Muscle of arm (tissue), 12 donors: Measurements from ENCODE around the gene KRTAP10-8. TPM values are rescaled to one million over a fixed set of nuclear protein-coding genes. Genes with fewer than 3 reads are reported as not detected.
"Not testable (repeated sequence)": the region's sequence is repeated elsewhere in the genome, so short reads cannot be mapped to it uniquely, and the experiment has no call there.

Source experiments
- DNase-seq: peaks from one replicate; pipeline ENCODE4 v3.0.0-alpha.2; 2013
- polyA plus RNA-seq, 12 donors: library from polyadenylated mRNA; unstranded; fragments of 120-200 nt; gene quantifications; one replicate each; pipeline ENCODE4 v1.2.1, GENCODE V29; 2013; ENCODE audit not compliant: insufficient read length in 12 of 12

The KRTAP10-8 gene
- polyA plus RNA-seq, 12 donors, result 0.25 TPM; not detected in 11

DNA sequence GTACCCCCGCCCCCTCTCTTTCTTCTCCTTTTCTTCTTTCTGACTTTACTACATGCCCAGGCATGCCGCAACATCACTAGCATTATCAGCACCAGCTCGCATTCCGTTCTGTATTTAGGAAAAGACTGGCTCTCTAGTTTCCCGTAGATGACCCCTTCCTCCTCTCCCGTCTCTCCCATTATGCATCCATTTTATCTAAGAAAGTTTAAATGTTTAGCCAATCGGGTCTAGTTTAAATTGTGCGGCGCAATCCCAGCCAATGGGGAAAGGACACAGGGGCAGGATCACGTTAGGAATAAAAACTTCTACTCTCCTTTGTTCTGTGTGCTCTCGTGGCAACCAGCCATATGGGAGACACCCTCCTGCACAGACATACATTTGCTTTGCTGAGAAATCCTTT is 13.8 kb upstream of the KRTAP10-8 start:
- DNase-seq, result no peak

DNA sequence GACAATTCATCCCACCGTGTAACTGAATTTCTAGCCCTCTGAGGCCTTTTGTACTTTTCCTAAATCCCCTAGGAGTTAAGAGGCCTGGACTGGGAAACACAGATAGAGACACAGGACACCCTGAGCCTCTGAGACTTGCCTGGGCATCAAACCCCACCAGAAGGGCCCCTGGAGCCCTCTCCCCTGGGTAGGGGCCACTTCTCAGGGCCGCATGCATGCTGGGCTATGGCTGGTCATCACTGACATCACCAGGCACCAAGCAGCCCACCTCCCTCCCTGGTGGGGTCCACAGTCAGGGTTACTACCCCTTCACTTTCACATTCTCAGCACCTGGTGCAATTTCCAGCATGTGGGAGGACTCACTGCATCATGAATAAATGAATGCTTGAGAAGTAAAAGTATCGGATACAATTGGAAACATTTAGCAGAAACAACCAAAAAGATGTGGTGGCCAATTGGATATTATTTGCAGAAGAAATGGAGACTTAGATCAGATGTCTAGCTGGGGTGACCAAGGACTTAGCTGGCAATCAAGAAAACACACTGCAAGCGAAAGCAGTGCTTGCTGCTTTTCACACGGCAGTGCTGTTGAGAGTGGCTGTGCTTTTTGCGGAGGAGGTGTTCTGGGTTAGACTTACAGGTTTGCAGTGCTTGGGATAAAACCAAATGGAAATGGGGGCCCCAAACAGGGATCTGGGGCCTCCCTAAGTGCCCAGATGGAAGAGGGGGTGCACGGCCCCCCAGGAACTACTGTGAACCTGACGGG is 12.4 kb upstream of the KRTAP10-8 start:
- DNase-seq, result no peak

DNA sequence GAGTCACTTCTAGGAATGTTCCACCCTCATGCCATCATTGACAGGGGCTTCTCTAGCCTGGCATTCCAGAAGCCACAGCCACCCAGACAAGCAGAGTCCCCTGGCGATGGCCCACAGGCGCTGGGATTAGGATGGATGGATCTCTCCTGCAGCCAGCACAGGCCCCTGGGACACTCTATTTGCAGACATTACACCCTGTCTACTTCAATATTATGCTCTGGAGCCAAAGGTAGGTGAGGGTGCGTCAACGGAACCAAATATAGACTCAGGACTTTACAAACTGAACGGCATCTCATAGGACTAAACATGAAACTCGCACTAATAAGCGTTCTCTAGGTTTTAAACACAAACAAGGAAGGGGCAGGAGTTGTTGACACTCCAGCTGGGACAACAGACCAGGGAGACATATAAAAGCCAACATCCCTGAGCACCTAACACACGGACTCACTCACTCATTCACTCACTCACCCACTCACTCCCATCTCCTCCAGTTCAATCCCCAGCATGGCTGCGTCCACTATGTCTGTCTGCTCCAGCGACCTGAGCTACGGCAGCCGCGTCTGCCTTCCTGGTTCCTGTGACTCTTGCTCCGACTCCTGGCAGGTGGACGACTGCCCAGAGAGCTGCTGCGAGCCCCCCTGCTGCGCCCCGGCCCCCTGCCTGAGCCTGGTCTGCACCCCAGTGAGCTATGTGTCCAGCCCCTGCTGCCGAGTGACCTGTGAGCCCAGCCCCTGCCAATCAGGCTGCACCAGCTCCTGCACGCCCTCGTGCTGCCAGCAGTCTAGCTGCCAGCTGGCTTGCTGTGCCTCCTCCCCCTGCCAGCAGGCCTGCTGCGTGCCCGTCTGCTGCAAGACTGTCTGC is 11.5 kb upstream of the KRTAP10-8 start, which contains the start of gene KRTAP10-7:
Gene KRTAP10-7, plus strand, starts transcription at position 480 of the 861 bp plus-strand sequence. Its CDS starts 25 bp downstream, at position 505.
- DNase-seq, result not testable (repeated sequence)

DNA sequence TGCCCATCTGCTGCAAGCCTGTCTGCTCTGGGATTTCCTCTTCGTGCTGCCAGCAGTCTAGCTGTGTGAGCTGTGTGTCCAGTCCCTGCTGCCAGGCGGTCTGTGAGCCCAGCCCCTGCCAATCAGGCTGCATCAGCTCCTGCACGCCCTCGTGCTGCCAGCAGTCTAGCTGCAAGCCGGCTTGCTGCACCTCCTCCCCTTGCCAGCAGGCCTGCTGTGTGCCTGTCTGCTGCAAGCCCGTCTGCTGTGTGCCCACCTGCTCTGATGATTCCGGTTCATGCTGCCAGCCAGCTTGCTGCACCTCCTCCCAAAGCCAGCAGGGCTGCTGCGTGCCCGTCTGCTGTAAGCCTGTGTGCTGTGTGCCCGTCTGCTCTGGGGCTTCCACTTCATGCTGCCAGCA is 10.8 kb upstream of the KRTAP10-8 start:
- not testable (repeated sequence) for DNase-seq

DNA sequence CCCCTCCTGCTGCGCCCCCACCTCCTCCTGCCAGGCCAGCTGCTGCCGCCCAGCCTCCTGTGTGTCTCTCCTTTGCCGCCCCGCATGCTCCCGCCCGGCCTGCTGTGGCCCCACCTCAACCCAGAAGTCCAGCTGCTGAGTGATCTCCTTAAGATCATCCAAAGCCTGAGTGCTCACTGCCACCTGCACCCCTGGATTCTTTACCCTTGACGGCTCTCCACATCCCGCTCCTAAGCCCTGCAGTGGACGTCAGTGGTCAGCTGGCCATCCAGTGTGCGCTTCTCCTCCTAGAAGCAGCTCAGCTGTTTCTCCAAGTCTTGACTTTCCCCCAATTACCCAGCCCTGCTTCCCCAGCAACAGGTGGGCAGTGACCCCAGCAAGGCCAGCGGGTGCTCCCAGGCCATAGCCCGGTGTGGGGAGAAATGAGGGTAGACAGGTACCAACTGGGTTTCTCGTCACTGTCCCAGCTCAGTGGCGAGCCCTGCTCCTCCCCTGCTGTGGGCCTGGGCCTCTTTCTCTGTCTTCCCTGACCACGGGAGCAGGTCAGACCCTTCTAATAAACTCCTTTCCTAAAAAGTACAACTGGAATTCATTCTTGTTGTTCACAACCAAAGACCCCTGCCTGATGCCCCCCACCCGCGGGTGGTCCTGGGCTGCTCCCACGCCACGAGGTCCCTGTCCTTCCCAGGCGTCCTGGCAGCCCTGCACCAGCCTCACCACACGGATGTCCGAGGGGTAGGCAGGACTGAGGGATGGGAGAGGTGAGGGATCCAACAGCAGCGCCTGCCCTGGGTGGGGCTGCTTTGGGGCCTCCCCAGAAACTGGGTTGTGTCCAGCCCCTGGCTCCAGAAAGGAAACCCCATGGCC is 10.1 kb upstream of the KRTAP10-8 start:
- no peak for DNase-seq

DNA sequence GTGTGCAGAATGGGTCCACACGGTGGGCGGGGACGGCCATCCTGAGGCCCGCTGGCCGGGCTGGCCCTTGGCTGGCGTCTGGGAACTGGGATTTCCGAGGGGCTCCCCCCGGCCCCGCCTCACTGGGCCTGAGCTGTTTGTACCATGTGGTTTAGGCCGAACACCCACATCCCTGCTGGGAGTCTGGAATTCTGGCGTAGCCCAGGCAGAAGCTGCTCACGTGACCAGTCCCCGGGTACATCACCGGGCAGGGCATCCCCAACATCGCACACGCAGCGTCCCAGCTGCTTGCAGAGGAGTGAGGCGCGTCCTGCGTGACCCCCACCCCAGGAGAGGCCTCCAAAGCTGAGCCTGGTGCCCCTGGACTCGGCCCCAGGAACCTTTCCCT is 9.4 kb upstream of the KRTAP10-8 start:
- DNase-seq, result no peak

DNA sequence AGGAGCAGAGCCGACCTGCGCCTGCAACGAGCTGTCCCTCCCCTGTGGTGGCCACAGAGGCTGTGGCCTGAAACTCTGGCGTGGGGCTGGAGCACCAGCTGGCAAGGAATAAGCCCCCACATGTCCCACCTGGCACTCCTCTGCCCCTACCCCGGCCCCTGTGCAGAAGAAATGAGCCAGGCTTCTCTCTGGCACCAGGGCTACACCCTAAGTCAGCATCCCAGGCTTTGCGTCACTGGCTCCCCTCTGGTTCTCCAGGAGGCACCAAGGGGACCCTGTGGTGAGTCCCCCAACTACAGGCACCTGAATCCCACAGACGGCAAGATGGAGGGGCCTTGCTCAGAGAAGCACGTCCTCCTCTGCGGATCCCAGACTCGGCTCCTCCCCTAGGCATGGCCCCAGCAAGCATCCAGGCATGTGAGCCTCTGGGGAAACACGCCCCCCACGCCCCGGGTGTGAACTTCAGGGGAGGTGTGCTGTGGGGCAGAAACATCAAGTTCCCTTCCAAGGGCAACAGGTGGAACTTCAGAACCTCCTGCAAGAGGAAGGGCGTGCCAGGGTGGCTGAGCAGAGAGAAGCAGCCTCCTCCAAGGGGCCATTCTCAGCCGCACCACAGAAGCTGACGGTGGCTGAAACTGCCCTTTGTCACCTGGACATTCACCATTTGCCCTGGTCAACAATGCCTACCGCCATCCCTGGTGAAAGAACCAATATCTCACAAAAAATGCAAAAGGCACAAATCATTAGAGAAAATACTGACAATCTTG is 8.6 kb upstream of the KRTAP10-8 start:
- DNase-seq, result no peak

DNA sequence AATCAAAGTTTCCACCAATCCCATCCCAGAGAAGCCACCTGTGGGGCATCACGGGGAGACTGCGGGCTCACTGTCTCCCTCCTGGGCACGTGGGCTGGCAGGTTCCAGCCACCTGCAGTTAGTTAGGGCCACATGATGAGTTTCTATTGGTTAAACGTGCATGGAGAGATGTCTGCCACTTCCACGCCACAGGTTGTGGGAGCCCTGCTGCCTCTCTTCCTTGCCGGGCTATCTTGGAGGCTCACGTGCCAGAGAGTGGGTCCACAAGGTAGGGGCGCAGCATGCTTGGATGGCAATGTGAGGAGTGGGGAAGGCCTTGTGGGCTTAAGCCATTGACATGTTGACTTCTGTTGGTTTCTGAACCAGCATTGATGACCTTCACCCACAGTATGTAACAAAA is 8.0 kb upstream of the KRTAP10-8 start:
- DNase-seq, result no peak

DNA sequence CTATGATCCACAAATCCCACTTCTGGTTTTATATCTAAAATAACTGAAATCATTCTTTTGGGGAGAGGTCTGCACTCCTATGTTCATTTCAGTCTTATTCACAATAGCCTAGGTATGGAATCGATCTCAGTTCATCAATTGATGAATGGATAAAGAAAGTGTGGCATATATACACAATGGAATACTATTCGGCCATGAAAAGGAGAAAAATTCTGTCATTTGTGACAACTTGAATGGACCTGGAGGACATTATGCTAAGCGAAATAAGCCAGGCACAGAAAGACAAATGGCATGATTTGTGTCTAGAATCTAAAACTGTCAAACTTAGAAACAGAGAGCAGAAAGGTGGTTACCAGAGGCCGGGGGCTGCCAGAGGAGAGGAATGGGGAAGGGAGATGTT is 5.4 kb upstream of the KRTAP10-8 start:
- no peak for DNase-seq

DNA sequence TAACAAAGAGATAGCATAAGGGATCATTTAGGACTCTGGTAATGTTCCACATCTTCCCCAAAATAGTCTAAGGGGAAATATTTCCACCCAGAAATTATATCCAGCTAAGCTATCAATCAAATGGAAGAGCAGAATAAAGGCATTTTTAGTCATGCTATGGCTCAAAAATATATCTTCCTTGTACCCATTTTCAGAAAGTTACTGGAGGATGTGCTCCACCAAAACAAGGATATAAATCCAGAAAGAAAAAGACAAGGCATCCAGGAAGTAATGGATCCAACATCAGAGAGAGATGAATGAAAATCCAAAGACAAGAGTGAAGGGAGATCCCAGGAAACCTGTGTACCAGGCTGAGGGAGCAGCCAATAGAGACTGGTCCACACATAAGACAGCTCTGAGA is 2.7 kb upstream of the KRTAP10-8 start:
- no peak for DNase-seq

DNA sequence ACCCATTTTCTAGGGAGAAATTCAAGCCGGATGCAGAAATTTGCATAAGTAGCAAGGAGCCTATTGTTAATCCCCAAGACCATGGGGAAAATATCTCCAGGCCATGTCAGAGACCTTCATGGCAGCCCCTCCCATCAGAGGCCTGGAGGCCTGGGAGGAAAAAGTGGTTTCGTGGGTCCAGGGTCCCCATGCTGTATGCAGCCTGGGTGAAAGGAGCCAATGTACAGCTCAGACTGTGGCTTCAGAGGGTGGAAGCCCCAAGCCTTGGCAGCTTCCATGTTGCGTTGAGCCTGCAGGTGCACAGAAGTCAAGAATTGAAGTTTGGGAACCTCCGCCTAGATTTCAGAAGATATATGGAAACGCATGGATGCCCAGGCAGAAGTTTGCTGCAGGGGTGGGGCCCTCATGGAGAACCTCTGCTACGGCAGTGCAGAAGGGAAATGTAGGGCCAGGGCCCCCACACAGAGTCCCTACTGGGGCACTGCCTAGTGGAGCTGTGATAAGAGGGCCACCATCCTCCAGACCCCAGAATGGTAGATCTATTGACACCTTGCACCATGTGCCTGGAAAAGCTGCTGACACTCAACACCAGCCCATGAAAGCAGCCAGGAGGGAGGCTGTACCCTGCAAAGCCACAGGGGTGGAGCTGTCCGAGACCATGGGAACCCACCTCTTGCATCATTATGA is 1.6 kb upstream of the KRTAP10-8 start:
- not testable (repeated sequence) for DNase-seq

DNA sequence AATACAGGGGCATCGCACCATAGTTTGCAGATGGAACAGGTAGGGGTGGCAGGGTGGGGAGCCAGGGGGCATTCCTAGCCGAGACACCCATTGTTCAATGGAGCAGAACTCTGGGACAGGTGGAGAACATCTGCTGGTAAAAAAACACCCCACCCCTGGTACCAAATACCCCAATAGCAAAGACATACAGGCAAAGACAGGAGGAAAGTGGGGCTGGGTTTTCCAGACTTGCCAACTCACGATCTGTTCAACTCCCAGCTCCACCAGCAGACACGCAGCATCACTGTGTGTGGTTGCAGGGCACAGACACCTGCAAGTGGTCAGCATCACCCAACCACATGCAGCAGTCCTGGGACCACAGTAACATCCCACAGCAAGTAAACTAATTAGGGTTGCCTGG is 328 bp upstream of the KRTAP10-8 start:
- DNase-seq, result no peak

DNA sequence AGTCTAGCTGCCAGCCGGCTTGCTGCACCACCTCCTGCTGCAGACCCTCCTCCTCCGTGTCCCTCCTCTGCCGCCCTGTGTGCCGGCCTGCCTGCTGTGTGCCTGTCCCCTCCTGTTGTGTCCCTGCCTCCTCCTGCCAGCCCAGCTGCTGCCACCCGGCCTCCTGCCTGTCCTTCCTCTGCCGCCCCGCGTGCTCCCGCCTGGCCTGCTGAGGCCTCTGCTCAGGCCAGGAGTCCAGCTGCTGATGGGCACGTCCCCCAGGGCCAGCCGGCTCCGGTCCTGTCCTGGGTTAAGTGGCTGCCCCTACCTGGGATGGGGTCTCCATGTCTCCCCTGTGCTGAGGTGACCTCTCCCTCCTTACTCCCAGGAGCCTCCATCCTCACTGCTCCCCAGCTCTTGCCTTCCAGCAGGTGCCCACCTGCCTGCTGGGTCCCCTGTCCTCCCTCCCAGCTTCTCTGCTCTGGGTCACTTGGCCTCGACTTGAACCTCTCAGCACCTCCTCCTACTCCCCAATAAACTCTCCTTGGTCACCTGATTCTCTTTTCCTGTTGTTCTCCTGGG is 870 bp downstream of the KRTAP10-8 start:
- no peak for DNase-seq

DNA sequence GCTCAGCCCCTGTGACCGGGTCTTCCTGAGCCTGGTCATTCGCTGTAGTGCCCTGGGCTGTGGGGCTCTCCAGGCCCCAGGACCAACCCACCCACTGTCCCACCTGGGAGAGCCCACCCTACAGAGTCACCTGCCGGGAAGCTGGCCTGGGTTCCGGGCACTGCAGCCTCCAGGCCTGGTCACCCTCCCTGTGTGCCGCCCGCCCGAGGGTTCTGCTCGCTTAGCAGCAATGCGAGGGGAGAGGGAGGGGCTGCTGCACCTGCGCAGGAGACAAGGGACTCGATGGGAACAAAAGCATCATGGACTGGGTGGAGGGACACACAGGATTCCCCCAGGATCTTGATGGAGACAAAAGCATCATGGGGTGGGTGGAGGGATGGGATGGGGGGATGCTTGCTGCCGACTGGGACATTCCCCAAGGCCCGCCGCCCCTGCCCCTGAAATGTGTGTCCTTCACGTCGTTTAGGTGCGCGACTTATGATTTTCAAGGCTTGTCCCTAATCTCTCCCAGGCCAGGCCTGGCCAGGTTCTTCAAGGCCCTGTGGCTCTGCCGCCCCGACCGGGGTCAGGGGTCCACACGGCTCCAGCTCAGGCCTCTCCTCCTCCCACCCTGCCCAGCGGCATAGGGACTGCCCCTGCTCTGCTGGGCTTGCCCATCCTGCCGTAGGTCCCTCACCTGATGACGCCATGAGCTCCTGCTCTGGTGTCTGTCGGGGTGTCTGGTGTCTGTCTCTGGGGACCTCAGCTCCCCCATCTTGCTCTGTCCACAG is 1.7 kb downstream of the KRTAP10-8 start:
- no peak for DNase-seq

DNA sequence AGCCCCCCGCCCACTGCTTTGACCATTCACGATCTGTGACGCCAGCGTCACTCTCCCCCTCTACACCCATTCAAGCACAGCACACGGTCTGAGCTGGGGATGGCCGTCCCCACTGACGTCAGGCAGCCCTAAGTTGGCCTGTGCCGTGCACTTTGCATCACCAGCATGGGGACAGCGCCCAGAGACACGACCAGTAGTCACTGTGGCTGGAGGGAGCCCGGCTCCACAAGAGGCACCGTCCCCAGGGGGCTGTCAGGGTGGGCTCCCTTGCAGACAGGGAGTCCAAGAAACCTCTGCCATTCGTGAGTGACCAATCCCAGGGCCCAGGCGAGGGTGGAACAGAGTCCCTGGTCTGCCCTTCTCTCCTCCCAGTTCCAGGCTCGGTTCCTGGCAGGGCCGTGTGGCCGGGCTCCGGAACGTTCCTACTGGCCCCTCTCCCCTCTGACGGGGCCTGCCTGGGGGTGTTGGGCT is 2.3 kb downstream of the KRTAP10-8 start:
- DNase-seq, result no peak

DNA sequence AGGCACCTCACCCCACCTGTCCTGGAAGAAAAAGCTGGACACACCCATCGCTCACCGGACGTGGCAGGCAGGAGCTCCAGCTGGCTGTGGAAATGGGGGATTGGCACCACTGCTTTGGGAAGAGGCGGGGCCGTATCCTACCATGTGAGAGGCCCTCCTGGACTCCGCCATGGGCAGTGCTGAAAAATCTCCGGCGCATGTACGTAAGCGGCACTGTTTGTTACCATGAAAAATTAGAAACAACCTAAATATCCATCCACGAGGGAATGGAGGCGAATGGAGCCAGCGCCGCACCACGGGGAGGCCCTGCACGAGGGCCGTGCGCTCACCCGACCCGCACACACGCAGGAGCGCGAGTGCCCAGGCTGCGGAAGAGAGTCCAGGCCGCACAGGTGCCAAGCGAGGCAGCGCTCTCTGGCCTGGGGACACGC is 3.1 kb downstream of the KRTAP10-8 start:
- DNase-seq, result no peak

DNA sequence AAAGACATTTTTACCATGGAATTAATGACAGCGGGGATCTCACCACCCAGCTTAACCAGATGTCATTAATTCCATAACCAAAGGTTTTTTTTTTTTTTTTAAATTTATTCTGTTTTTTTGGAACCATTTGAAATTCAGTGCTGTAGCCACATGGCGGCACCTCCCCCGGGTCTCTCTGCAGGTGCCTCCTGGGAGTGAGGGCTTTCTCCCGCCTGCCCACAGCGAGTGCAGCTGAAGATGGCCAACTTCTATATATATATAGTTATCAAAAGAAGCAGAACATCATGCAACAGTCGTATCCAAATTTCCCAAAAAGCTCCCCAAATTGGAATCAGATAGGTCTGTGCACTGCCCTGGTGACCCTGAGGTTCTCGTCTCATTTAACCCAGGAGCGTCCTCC is 3.6 kb downstream of the KRTAP10-8 start:
- no peak for DNase-seq

DNA sequence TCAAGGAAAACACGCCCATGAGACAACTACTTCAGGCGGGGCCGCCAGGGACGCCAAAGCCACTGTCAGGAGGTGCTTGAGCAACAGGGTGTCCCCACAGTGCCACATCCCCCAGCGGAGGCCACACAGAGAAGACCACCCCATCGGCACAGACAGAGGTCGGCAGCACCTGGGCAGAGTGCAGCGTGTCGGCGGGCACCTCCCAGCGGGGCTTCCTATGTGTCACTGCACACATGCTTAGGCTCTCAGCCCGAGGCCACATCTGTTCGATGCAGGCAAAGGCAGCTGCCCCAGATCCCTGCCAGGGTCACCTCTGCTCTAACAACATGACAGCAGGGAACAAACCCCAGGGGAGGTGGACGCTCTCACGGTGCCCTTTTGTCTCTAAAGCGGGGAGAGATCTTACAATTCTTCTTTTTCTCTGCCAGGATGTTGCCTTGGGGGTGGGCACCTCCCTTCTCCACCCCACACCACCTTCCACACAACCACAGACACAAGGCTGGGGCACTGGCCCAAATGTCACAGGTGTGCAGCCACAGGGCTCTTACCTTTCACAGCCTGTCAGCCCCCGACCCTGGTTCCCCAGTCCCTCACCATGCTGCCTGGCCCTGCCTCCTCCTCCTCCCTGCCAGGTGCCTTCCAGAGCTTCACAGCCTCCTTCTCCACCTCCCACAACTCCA is 4.2 kb downstream of the KRTAP10-8 start:
- DNase-seq, result no peak

DNA sequence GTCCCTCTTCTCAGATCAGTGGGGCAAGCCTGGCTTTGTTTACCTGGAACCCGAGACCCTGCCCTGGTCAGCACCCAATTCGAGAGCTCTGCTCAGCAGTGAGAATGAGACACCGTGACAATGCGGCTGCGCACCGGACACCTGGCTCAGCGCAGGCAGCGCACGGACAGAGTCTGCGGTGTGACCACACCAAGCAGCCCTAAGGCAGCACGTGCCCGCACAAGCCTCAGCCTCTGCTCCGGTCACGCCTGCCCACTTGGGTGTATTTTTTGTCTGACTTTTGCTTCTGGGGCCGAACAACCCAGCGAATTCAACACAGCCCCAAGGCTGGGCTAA is 4.7 kb downstream of the KRTAP10-8 start:
- no peak for DNase-seq
